Astrocyte of the spinal cord (primary cell): Measurements from ENCODE around the gene CD96.
A peak's percentile ranks its signal among the peaks of the same experiment; 100 is the strongest.

Experiments
- DNase-seq: peaks from one replicate; pipeline ENCODE4 v3.0.0; 2011; ENCODE audit warnings: low read depth, low spot score
- H3K4me3 ChIP-seq: 2 replicates; pipeline ENCODE4 v1.5.1; 2011; ENCODE audit warnings: low read depth, mild to moderate bottlenecking, low read length, moderate library complexity
- CTCF ChIP-seq: IDR thresholded peaks from 2 replicates; pipeline ENCODE4 v1.5.1; 2012; ENCODE audit warnings: low read depth, mild to moderate bottlenecking, low read length, inconsistent platforms
- in situ Hi-C: cut with HindIII; loops from 2 replicates; pipeline ENCODE4 v1.10.0; 2017; ENCODE audit warnings: low sequenced_read_pairs

The CD96 gene

DNA sequence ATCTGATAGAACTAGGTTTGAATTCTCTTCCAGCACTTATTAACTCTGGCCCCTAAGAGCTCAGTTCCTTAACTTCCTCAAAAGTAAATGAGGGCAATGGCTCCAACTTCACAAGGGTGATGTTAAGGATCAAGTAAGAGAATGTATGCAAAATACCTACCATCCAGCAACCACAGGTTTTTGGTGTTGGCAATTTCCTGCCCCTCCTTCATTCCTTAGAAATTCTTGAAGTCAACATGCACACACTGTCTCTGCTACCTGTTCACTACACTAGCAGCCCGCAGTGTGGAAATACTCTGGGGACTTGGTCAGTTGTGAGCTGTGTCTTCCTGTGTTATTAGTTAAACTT is 48.1 kb downstream of the CD96 start:
- DNase-seq, result no peak
- in situ Hi-C loops, result no loop called here
- TF ChIP-seq CTCF, result no peak
- H3K4me3 ChIP-seq, result no peak overlapping the region

- no peak for TF ChIP-seq CTCF
- in situ Hi-C loops, result no loop called here
- DNase-seq, result no peak
- no peak overlapping the region for H3K4me3 ChIP-seq
Observed at GRCh38 chr3:111591555-111591954, 49.6 kb downstream of the CD96 start.

GRCh38 chr3:111592143-111592542 is 50.1 kb downstream of the CD96 start:
- peak; percentile 22 for DNase-seq
- TF ChIP-seq CTCF, result no peak
- in situ Hi-C loops, result no loop called here
- no peak overlapping the region for H3K4me3 ChIP-seq

DNA sequence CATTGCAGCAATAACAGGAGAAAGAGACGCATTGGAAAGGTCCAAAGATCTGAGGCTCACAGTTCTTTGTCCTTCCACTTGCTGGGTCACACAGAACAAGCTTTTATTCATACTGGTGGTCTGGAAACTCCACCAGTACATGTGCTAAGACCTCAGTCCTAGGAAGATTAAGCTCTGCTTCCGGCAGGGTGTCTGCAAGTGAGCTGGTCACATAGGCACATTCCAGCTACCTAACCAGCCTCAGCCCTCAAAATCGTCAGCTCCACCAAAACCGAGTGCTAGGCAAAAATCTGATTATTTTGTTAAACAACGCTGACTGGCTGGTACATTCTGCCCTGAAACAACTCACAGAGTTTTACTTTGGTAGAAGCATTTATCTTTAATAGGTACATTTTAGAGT is 50.9 kb downstream of the CD96 start:
- no peak for DNase-seq
- TF ChIP-seq CTCF, result no peak
- in situ Hi-C loops, result no loop called here
- no peak overlapping the region for H3K4me3 ChIP-seq

GRCh38 chr3:111593666-111594065 is 51.7 kb downstream of the CD96 start:
- TF ChIP-seq CTCF, result no peak
- in situ Hi-C loops, result no loop called here

DNA sequence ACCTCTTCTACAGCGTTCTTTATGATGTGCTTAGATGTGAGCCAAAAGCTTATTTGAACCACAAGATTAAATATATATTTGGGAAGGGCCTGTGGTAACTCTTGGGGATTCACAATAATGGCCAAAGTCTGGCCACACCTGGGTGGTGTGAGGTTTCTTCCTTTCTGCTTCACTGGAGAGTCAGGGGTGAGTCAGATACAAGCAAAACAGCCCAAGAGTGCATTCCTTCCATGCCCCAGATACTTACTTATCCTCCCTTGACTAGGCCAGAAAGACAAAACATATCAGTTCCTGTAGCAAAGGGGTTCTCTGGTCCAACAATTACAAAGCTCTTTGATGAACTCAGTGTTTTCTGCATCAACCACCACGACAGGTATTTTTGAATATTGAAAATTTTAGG is 52.2 kb downstream of the CD96 start:
- no peak overlapping the region for H3K4me3 ChIP-seq
- in situ Hi-C loops, result no loop called here
- DNase-seq, result peak; percentile 80
- no peak for TF ChIP-seq CTCF

More at GRCh38 chr3:111593666-111594065, 51.7 kb downstream of the CD96 start:
- DNase-seq, result no peak
- no peak overlapping the region for H3K4me3 ChIP-seq

GRCh38 chr3:111594781-111595180 is 52.8 kb downstream of the CD96 start:
- DNase-seq, result no peak
- TF ChIP-seq CTCF, result no peak
- no peak overlapping the region for H3K4me3 ChIP-seq
- in situ Hi-C loops, result no loop called here
